HG03095 (cell line): ENCODE results near the gene ADGRB3.
"Not testable (repeated sequence)": the region's sequence is repeated elsewhere in the genome, so short reads cannot be mapped to it uniquely, and the experiment has no call there.

Experiments
- ATAC-seq: cut with Tn5 transposase; IDR thresholded peaks from one replicate; pipeline ENCODE4 v1.9.1; 2021; ENCODE audit warnings: moderate library complexity; ENCODE audit not compliant: unreplicated experiment

Gene ADGRB3

GRCh38 chr6:68642977-68643376, 7.9 kb downstream of the ADGRB3 start:
- ATAC-seq: no peak

- ATAC-seq: no peak
Observed at GRCh38 chr6:68649669-68650068, 14.6 kb downstream of the ADGRB3 start.

- ATAC-seq: no peak
Observed at GRCh38 chr6:68650142-68650541, 15.1 kb downstream of the ADGRB3 start.

- ATAC-seq: no peak
Observed at GRCh38 chr6:68651011-68651985, 16.2 kb downstream of the ADGRB3 start.

GRCh38 chr6:68652117-68652536, 17.0 kb downstream of the ADGRB3 start:
- ATAC-seq: no peak

- no peak for ATAC-seq
Observed at GRCh38 chr6:68653074-68653705, 18.1 kb downstream of the ADGRB3 start.

GRCh38 chr6:68653706-68654089, 18.6 kb downstream of the ADGRB3 start:
- no peak for ATAC-seq

- no peak for ATAC-seq
Observed at GRCh38 chr6:68654134-68654533, 19.1 kb downstream of the ADGRB3 start.

- ATAC-seq: no peak
Observed at GRCh38 chr6:68655028-68655427, 19.9 kb downstream of the ADGRB3 start.

GRCh38 chr6:68657374-68658139, 22.5 kb downstream of the ADGRB3 start:
- ATAC-seq: no peak

GRCh38 chr6:68658338-68658737, 23.3 kb downstream of the ADGRB3 start:
- ATAC-seq: no peak

- no peak for ATAC-seq
Observed at GRCh38 chr6:68673255-68673654, 38.2 kb downstream of the ADGRB3 start.

GRCh38 chr6:68675548-68675947, 40.5 kb downstream of the ADGRB3 start:
- no peak for ATAC-seq

GRCh38 chr6:68676094-68676493, 41.0 kb downstream of the ADGRB3 start:
- ATAC-seq: not testable (repeated sequence)

- ATAC-seq: no peak
Observed at GRCh38 chr6:68677058-68677457, 42.0 kb downstream of the ADGRB3 start.

GRCh38 chr6:68679399-68679798, 44.3 kb downstream of the ADGRB3 start:
- no peak for ATAC-seq

- no peak for ATAC-seq
Observed at GRCh38 chr6:68680264-68680663, 45.2 kb downstream of the ADGRB3 start.

GRCh38 chr6:68689910-68690309, 54.8 kb downstream of the ADGRB3 start:
- ATAC-seq: no peak

- ATAC-seq: no peak
Observed at GRCh38 chr6:68691120-68691519, 56.0 kb downstream of the ADGRB3 start.

GRCh38 chr6:68693271-68693670, 58.2 kb downstream of the ADGRB3 start:
- ATAC-seq: no peak

GRCh38 chr6:68695403-68695802, 60.3 kb downstream of the ADGRB3 start:
- ATAC-seq: no peak
